ENCODE measurements around the gene DNAJC5. TPM values are rescaled to one million over a fixed set of nuclear protein-coding genes. Genes with fewer than 3 reads are reported as not detected.

DNAJC5 gene
- total and polyA plus RNA-seq, 9 of the 15 experiments (the other 6 are each of a cell fraction or from before 2014, with no cell fraction given) = 0.95 to 42.8 (median 23.4) TPM

DNA sequence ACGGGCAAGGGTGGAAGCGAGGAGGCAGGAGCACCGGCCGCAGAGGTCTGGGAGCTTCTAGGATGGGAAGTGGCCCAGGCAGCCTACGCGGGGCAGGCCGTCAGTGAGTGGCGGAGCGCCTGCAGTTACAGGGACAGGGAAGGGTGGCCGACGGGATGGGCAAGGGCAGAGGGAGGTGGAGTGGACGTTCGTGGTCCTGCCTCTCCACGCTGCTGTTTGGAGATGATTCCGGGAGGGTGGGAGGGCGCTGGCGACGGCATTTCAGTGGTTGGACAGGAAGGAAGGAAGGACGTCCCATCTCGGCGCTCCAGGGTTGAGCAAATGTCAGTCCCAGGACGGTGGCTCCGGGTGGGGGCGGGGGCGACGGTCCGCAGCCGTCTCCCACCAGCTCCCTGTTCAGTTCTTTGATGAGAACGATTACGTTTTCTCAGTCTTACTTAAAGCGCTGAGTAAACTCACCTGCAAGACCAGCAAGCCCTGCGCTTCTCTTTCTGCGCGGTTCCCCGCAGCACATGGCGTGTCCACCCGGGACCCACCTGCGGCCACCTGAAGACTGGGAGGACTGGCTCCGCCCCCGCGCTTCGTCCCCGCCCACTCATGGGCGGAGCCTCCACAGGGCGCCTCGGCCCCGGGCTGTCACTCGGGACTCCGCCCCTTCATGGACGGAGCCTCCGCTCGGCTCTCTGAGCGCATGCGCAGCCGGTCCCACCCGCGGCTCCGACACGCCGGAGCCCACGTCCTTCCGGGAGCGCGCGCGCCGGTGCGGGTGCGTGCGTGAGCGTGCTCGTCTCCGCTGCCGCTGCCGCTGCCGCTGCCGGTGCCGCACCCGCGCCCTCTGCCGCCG, at the start of gene DNAJC5 (continued):
- no peak for TF ChIP-seq CHD7 (IDR thresholded peaks at IDR 0.05; ENCODE audit: low read depth, low read length)
- no peak for TF ChIP-seq BRD4 (IDR thresholded peaks at IDR 0.05)
- no peak for TF ChIP-seq DDX20 (tag; IDR thresholded peaks at IDR 0.05; ENCODE audit: low read depth)
- TF ChIP-seq ELK1 (CRISPR knock-in tag; IDR thresholded peaks at IDR 0.05) = no peak
- TF ChIP-seq MECOM (CRISPR knock-in tag; IDR thresholded peaks at IDR 0.05) = no peak
- TF ChIP-seq ZNF507 (tag; conservative IDR thresholded peaks at IDR 0.05) = no peak
- TF ChIP-seq BRCA1 (IDR thresholded peaks at IDR 0.05) = no peak
- TF ChIP-seq BRCA1 (CRISPR knock-in tag; IDR thresholded peaks at IDR 0.05) = no peak
- no peak for TF ChIP-seq U2AF1 (optimal IDR thresholded peaks at IDR 0.05; ENCODE audit: low read depth, low read length)
- TF ChIP-seq, protein P1, sequence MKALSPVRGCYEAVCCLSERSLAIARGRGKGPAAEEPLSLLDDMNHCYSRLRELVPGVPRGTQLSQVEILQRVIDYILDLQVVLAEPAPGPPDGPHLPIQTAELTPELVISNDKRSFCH (CRISPR knock-in tag; IDR thresholded peaks at IDR 0.05) = no peak
- TF ChIP-seq, protein P1 (tag; IDR thresholded peaks at IDR 0.05) = no peak
- no peak for TF ChIP-seq ZNF41 (CRISPR knock-in tag; conservative IDR thresholded peaks at IDR 0.05)
- no peak for TF ChIP-seq ELF2 (CRISPR knock-in tag; IDR thresholded peaks at IDR 0.05)
- TF ChIP-seq TEAD4 (IDR thresholded peaks at IDR 0.05; ENCODE audit: low read length) = no peak
- no peak for TF ChIP-seq TEAD4 (CRISPR knock-in tag; IDR thresholded peaks at IDR 0.05; ENCODE audit: borderline replicate concordance)
- TF ChIP-seq HNRNPLL (IDR thresholded peaks at IDR 0.05; ENCODE audit: low read depth, low read length, poor library complexity, severe bottlenecking) = no peak
